PC-3 (cell line): ENCODE measurements around the gene DGKZ. TPM values are rescaled to one million over a fixed set of nuclear protein-coding genes. Genes with fewer than 3 reads are reported as not detected.
A peak's percentile ranks its signal among the peaks of the same experiment; 100 is the strongest.

Experiments
- ATAC-seq: fragments of 200-7000 bp; cut with Tn5 transposase; 2 replicates; pipeline ENCODE4 v1.9.1; 2020; ENCODE audit warnings: mild to moderate bottlenecking, moderate library complexity
- BruUV-seq: library from RNA; stranded (reverse); fragments of 400-500 nt; replicated peaks from 2 replicates; lab custom pipeline; 2021; lab: Mats Ljungman, UMichigan
- CTCF ChIA-PET: fragments of 300-600 bp; sonication (Branson Sonifier 250); formaldehyde crosslinking; loops from one replicate; lab custom pipeline; 2022; ENCODE audit warnings: antibody characterized with exemption; lab: Charles Lee
- POLR2A ChIA-PET: fragments of 300-600 bp; sonication (Branson Sonifier 250); formaldehyde crosslinking; loops from one replicate; lab custom pipeline; 2022; ENCODE audit warnings: antibody characterized with exemption; ENCODE audit not compliant: unreplicated experiment; lab: Charles Lee
- DNase-seq: peaks from one replicate; pipeline ENCODE4 v3.0.0-alpha.2; 2015
- H2AFZ ChIP-seq: fragments of 300-600 bp; sonication (generic); 2 replicates; pipeline ENCODE4 v1.6.0; 2016; ENCODE audit warnings: antibody characterized with exemption, low read length
- H3F3A ChIP-seq: fragments of 300-600 bp; sonication (generic); one replicate; pipeline ENCODE4 v1.6.0; 2017; ENCODE audit warnings: antibody characterized with exemption, low read length, control low read depth, mild to moderate bottlenecking; ENCODE audit not compliant: unreplicated experiment
- H3K27ac ChIP-seq: fragments of 300-600 bp; sonication (generic); 2 replicates; pipeline ENCODE4 v1.5.1; 2016; ENCODE audit warnings: mild to moderate bottlenecking, low read length
- H3K27me3 ChIP-seq: fragments of 300-600 bp; sonication (generic); 2 replicates; pipeline ENCODE4 v1.6.1; 2016; ENCODE audit warnings: low read length, mixed read lengths
- H3K36me3 ChIP-seq: fragments of 300-600 bp; sonication (generic); 2 replicates; pipeline ENCODE4 v1.6.1; 2016; ENCODE audit warnings: low read depth, mixed run types, low read length, mixed read lengths
- H3K4me1 ChIP-seq: fragments of 300-600 bp; sonication (generic); 2 replicates; pipeline ENCODE4 v1.5.1; 2016; ENCODE audit warnings: low read length; ENCODE audit not compliant: insufficient read depth
- H3K4me2 ChIP-seq: fragments of 300-600 bp; sonication (generic); 2 replicates; pipeline ENCODE4 v1.6.0; 2016; ENCODE audit warnings: low read length
- H3K4me3 ChIP-seq: fragments of 300-600 bp; sonication (generic); 2 replicates; pipeline ENCODE4 v1.5.1; 2016; ENCODE audit warnings: mild to moderate bottlenecking, low read length, mixed read lengths
- H3K79me2 ChIP-seq: fragments of 300-600 bp; sonication (generic); 2 replicates; pipeline ENCODE4 v1.6.1; 2017; ENCODE audit warnings: low read length, mixed read lengths
- H3K9ac ChIP-seq: fragments of 300-600 bp; sonication (generic); 2 replicates; pipeline ENCODE4 v1.6.0; 2016; ENCODE audit warnings: mild to moderate bottlenecking, low read length
- H3K9me2 ChIP-seq: fragments of 300-600 bp; sonication (generic); replicated peaks from 2 replicates; pipeline ENCODE4 v1.6.1; 2016; ENCODE audit warnings: mixed run types, low read length, mixed read lengths
- H3K9me3 ChIP-seq: fragments of 300-600 bp; sonication (generic); 2 replicates; pipeline ENCODE4 v1.6.1; 2016; ENCODE audit warnings: low read length, mixed read lengths
- H4K20me1 ChIP-seq: fragments of 300-600 bp; sonication (generic); 2 replicates; pipeline ENCODE4 v1.6.1; 2016; ENCODE audit warnings: low read length, mixed read lengths
- EZH2 ChIP-seq: fragments of 300-600 bp; sonication (generic); IDR thresholded peaks from one replicate; pipeline ENCODE4 v1.6.1; 2017; ENCODE audit warnings: antibody characterized with exemption, mild to moderate bottlenecking, low read length; ENCODE audit not compliant: unreplicated experiment
- EZH2phosphoT487 ChIP-seq: fragments of 300-600 bp; sonication (generic); IDR thresholded peaks from 2 replicates; pipeline ENCODE4 v1.6.1; 2018; ENCODE audit warnings: mild to moderate bottlenecking, antibody characterized with exemption, low read length, borderline replicate concordance
- intact Hi-C: fragments of 100-400 bp; cut with micrococcal nuclease; formaldehyde crosslinking; loops from 2 replicates; pipeline ENCODE4 v1.9.0; 2023
- total RNA-seq: library from RNA; depleted of rRNA; stranded (reverse); fragments of >200 nt; gene quantifications from 2 replicates; pipeline ENCODE4 v1.2.3, GENCODE V29; 2014
- TF ChIP-seq, protein P1 (sequence below): fragments of 300-600 bp; sonication (generic); conservative IDR thresholded peaks from 2 replicates; pipeline ENCODE4 v1.5.1; 2017; ENCODE audit warnings: antibody characterized with exemption, low read depth, mild to moderate bottlenecking, low read length

The DGKZ gene
- total RNA-seq, 1 experiment from 2014 or later, result 70.2 TPM

- H3K79me2 ChIP-seq, result no peaks in the 10 kb centered on the region
- DNase-seq (no peak), ATAC-seq (no peak)
- H3K9me3 ChIP-seq, result no peaks in the 10 kb centered on the region
- no peak overlapping the region for H3K9ac ChIP-seq
- TF ChIP-seq, protein P1, sequence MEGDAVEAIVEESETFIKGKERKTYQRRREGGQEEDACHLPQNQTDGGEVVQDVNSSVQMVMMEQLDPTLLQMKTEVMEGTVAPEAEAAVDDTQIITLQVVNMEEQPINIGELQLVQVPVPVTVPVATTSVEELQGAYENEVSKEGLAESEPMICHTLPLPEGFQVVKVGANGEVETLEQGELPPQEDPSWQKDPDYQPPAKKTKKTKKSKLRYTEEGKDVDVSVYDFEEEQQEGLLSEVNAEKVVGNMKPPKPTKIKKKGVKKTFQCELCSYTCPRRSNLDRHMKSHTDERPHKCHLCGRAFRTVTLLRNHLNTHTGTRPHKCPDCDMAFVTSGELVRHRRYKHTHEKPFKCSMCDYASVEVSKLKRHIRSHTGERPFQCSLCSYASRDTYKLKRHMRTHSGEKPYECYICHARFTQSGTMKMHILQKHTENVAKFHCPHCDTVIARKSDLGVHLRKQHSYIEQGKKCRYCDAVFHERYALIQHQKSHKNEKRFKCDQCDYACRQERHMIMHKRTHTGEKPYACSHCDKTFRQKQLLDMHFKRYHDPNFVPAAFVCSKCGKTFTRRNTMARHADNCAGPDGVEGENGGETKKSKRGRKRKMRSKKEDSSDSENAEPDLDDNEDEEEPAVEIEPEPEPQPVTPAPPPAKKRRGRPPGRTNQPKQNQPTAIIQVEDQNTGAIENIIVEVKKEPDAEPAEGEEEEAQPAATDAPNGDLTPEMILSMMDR, result no peak
- TF ChIP-seq EZH2phosphoT487 (no peak), EZH2 (no peak)
- ChIA-PET CTCF (no interaction called here), POLR2A (interaction anchor here (0.6 kb wide), 1 partner anchor 103 kb away, joined by 4 read pairs; no protein-coding TSS in a partner anchor)
- H3K27me3 ChIP-seq, result no peaks in the 10 kb centered on the region
- no peak overlapping the region for H3K4me3 ChIP-seq
- H3F3A ChIP-seq, result no peaks in the 10 kb centered on the region
- no TSS peak for BruUV-seq
- no peaks in the 10 kb centered on the region; the same call in none of the 2 replicates for H3K36me3 ChIP-seq
- H4K20me1 ChIP-seq, result no peaks in the 10 kb centered on the region
- intact Hi-C loops, result no loop called here
- H3K4me2 ChIP-seq, result no peak overlapping the region
- no peaks in the 10 kb centered on the region for H3K9me2 ChIP-seq
- H3K4me1 ChIP-seq, result no peaks in the 10 kb centered on the region
- H2AFZ ChIP-seq, result no peak overlapping the region
- H3K27ac ChIP-seq, result no peak overlapping the region
Observed at GRCh38 chr11:46376258-46377050, 29.2 kb downstream of the DGKZ start.

DNA sequence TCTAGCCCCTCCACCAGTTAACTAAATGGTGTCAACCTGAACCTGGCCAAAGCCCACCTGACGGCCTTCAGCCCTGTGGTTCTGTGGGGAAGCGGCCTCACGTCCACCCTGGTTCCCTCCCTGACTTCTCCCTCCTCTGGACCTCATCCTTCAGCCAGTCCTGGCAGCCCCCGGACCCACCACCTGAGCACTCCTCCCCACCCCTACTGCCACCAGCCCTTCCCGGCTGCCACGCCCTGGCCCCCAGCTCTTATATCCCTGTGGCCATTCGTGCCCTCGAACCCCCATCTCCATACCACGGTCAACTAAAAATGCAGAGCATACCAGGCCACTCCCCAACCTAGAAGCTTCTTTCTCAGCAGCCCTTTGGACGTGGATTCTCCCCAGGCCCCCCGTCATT lies 30.0 kb downstream of the DGKZ start:
- ATAC-seq, result no peak
- no peaks in the 10 kb centered on the region for H3K9me3 ChIP-seq
- H3F3A ChIP-seq, result no peaks in the 10 kb centered on the region
- BruUV-seq, result TSS peak; percentile 26
- H4K20me1 ChIP-seq, result no peaks in the 10 kb centered on the region
- no peak overlapping the region for H3K9ac ChIP-seq
- no peak overlapping the region for H3K27ac ChIP-seq
- H3K27me3 ChIP-seq, result no peaks in the 10 kb centered on the region
- H3K4me1 ChIP-seq, result peaks cover 3% of the 10 kb centered on the region; the same call in 1 of the 2 replicates
- TF ChIP-seq, protein P1, result no peak
- TF ChIP-seq EZH2 (no peak), EZH2phosphoT487 (no peak)
- no peaks in the 10 kb centered on the region; the same call in none of the 2 replicates for H3K36me3 ChIP-seq
- H3K4me3 ChIP-seq, result no peak overlapping the region
- ChIA-PET POLR2A (no interaction called here), CTCF (no interaction called here)
- H3K4me2 ChIP-seq, result no peak overlapping the region
- intact Hi-C loops, result no loop called here
- H3K9me2 ChIP-seq, result no peaks in the 10 kb centered on the region
- H3K79me2 ChIP-seq, result no peaks in the 10 kb centered on the region
- H2AFZ ChIP-seq, result no peak overlapping the region
- DNase-seq, result no peak

DNA sequence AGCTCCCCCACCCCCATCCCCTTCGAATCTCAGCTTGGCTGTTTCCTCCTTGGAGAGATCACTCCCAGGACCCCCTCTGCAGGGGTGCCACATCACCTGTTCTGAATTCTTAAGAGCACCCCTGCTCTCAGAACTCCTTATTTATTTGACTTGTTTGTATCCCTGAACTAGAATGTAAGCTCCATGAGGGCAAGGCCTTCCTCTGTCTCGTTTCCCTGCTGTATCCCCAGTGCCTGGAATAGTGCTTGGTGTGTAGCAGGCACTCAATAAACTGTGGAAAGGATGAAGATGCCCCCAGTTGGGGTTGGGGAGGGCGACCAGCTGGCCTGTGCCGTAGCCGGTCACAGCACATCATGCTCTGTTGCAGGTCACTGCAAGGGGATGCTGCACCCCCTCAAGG lies 30.6 kb downstream of the DGKZ start:
- no peak overlapping the region for H3K9ac ChIP-seq
- ChIA-PET CTCF (no interaction called here), POLR2A (no interaction called here)
- H2AFZ ChIP-seq, result no peak overlapping the region
- no peaks in the 10 kb centered on the region for H3K9me2 ChIP-seq
- intact Hi-C loops, result no loop called here
- H3K4me2 ChIP-seq, result no peak overlapping the region
- TF ChIP-seq EZH2phosphoT487 (no peak), EZH2 (no peak)
- TF ChIP-seq, protein P1, result no peak
- no peak overlapping the region for H3K27ac ChIP-seq
- H3K79me2 ChIP-seq, result no peaks in the 10 kb centered on the region
- no peaks in the 10 kb centered on the region; the same call in none of the 2 replicates for H3K36me3 ChIP-seq
- no peak overlapping the region for H3K4me3 ChIP-seq
- H3F3A ChIP-seq, result no peaks in the 10 kb centered on the region
- BruUV-seq, result no TSS peak
- peaks cover 5% of the 10 kb centered on the region; the same call in 1 of the 2 replicates for H3K4me1 ChIP-seq
- no peaks in the 10 kb centered on the region for H3K27me3 ChIP-seq
- H4K20me1 ChIP-seq, result no peaks in the 10 kb centered on the region
- ATAC-seq, result no peak
- no peak for DNase-seq
- no peaks in the 10 kb centered on the region for H3K9me3 ChIP-seq
